HG03060 (cell line): Measurements from ENCODE around the gene ZNF532.
A peak's percentile ranks its signal among the peaks of the same experiment; 100 is the strongest.

Experiments
- ATAC-seq: cut with Tn5 transposase; IDR thresholded peaks from one replicate; pipeline ENCODE4 v1.9.1; 2021; ENCODE audit warnings: low read depth, moderate number of reproducible peaks; ENCODE audit not compliant: unreplicated experiment

The ZNF532 gene

GRCh38 chr18:58967751-58968254, 103.1 kb downstream of the ZNF532 start:
- ATAC-seq: no peak

- ATAC-seq: peak; percentile 56
These were observed 106.5 kb downstream of the ZNF532 start for GRCh38 chr18:58970943-58971790.

- no peak for ATAC-seq
These were observed 110.6 kb downstream of the ZNF532 start for GRCh38 chr18:58975296-58975695.

- no peak for ATAC-seq
These were observed 111.1 kb downstream of the ZNF532 start for GRCh38 chr18:58975781-58976180.

GRCh38 chr18:58977223-58977622, 112.5 kb downstream of the ZNF532 start:
- no peak for ATAC-seq

GRCh38 chr18:58977801-58978200, 113.1 kb downstream of the ZNF532 start:
- ATAC-seq: no peak

- no peak for ATAC-seq
These were observed 114.2 kb downstream of the ZNF532 start for GRCh38 chr18:58978916-58979315.

GRCh38 chr18:58979615-58980014, 114.9 kb downstream of the ZNF532 start:
- ATAC-seq: no peak

- ATAC-seq: no peak
These were observed 116.3 kb downstream of the ZNF532 start for GRCh38 chr18:58980991-58981390.

- no peak for ATAC-seq
These were observed 118.8 kb downstream of the ZNF532 start for GRCh38 chr18:58983260-58984155.

GRCh38 chr18:58988600-58988999, 123.9 kb downstream of the ZNF532 start:
- no peak for ATAC-seq

- no peak for ATAC-seq
These were observed 124.6 kb downstream of the ZNF532 start for GRCh38 chr18:58989184-58989759.

- ATAC-seq: no peak
These were observed 126.0 kb downstream of the ZNF532 start for GRCh38 chr18:58990720-58991119.

GRCh38 chr18:58991167-58991798, 126.6 kb downstream of the ZNF532 start:
- ATAC-seq: peak; percentile 79

- no peak for ATAC-seq
These were observed 127.9 kb downstream of the ZNF532 start for GRCh38 chr18:58992301-58993231.

- ATAC-seq: no peak
These were observed 128.6 kb downstream of the ZNF532 start for GRCh38 chr18:58993260-58993659.

GRCh38 chr18:58995663-58996062, 131.0 kb downstream of the ZNF532 start:
- ATAC-seq: no peak

GRCh38 chr18:58996131-58996641, 131.5 kb downstream of the ZNF532 start:
- no peak for ATAC-seq

- ATAC-seq: no peak
These were observed 132.0 kb downstream of the ZNF532 start for GRCh38 chr18:58996696-58997095.
